ENCODE results near the gene ZNF783. TPM values are rescaled to one million over a fixed set of nuclear protein-coding genes. Genes with fewer than 3 reads are reported as not detected.
A peak's percentile ranks its signal among the peaks of the same experiment; 100 is the strongest.
"Not testable (repeated sequence)": the region's sequence is repeated elsewhere in the genome, so short reads cannot be mapped to it uniquely, and the experiment has no call there.

Gene ZNF783
- total and polyA plus RNA-seq, 5 donors, result 3.5 to 7.4 (median 6.8) TPM

- Histone ChIP-seq H3K27me3 (ENCODE audit: control insufficient read depth, insufficient read depth) (no peaks in the 10 kb centered on the region), H3K27ac (ENCODE audit: low read length) (no peak overlapping the region), H3K9me3 (ENCODE audit: control insufficient read depth, low read length) (no peaks in the 10 kb centered on the region), H3K4me1 (ENCODE audit: control insufficient read depth, insufficient read depth, low read length) (no peaks in the 10 kb centered on the region), H3K4me3 (ENCODE audit: low read length) (no peak overlapping the region)
- intact Hi-C loops (cut with DNase I), result no loop called here
- DNase-seq (no peak), ATAC-seq (no peak)
- 86% methylated on average over 16 of the region's 16 CpGs for WGBS
Observed at GRCh38 chr7:149307775-149308501, 45.9 kb downstream of the ZNF783 start.

DNA sequence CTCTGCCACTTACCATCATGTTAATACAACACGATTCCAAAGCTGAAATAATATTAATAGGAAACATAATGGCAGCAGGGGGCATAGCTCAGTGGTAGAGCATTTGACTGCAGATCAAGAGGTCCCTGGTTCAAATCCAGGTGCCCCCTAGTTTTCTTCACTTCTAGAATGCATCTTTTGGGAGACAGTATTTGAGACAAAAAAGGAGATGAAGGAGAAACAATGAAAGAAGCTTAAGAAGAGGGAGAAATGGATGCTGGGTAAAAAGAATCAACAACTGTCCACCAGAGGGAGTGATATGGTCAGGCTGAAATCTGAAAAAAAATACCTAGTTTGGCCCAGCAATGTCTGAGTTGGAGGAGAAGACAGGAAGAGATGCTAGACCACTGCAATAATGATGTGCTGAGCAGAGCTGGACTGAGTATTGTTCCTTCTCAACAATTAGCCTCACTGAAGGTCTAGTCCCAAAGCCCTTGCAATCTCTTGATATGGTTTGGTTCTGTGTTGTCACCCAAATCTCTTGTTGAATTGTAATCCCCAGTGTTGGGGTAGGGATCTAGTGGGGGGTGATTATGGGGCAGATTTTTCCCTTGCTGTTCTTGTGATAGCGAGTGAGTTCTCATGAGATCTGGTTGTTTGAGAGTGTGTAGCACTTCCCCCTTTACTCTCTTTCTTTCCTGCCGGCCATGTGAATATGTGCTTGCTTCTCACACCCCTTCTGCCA, 48.3 kb downstream of the ZNF783 start:
- peak in 1 of 2 donors; percentile 49 for ATAC-seq
- intact Hi-C loops (cut with DNase I), result no loop called here
- no peaks in the 10 kb centered on the region for H3K9me3 ChIP-seq (ENCODE audit: control insufficient read depth, low read length)
- H3K27ac ChIP-seq (ENCODE audit: low read length), result no peak overlapping the region
- no peaks in the 10 kb centered on the region for H3K4me1 ChIP-seq (ENCODE audit: control insufficient read depth, insufficient read depth, low read length)
- DNase-seq, result no peak
- H3K27me3 ChIP-seq (ENCODE audit: control insufficient read depth, insufficient read depth), result no peaks in the 10 kb centered on the region
- H3K4me3 ChIP-seq (ENCODE audit: low read length), result no peak overlapping the region
- 86% methylated on average over 3 of the region's 3 CpGs for WGBS

DNA sequence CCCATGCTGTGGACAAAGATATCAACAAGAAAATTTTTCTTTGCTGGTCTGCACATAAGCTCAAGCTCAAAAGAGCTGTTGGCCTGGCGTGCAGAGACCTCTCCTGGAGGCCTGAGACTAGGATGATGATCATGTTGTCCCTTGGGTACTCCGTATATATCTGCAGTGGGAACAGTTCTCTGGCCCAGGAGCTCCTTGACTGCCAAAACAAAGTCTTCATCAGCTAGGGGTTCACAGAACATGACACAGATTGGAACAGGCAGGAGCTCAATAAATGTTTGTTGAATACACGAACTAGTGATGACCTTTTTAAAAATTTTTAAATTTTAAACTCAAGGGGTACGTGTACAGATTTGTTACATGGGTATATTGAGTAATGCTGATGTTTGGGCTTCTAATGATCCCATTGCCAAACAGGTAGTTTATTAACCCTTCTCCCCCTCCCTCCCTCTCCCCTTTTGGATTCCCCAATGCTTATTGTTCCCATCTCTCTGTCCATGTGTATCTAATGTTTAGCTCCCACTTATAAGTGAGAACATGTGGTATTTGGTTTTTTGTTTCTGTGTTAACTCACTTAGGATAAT, 49.1 kb downstream of the ZNF783 start:
- 72% methylated on average over 4 of the region's 4 CpGs for WGBS
- Histone ChIP-seq H3K4me1 (ENCODE audit: control insufficient read depth, insufficient read depth, low read length) (no peaks in the 10 kb centered on the region), H3K4me3 (ENCODE audit: low read length) (no peak overlapping the region), H3K9me3 (ENCODE audit: control insufficient read depth, low read length) (no peaks in the 10 kb centered on the region), H3K27me3 (ENCODE audit: control insufficient read depth, insufficient read depth) (no peaks in the 10 kb centered on the region), H3K27ac (ENCODE audit: low read length) (no peak overlapping the region)
- ATAC-seq, result no peak
- no peak for DNase-seq
- intact Hi-C loops (cut with DNase I), result no loop called here

DNA sequence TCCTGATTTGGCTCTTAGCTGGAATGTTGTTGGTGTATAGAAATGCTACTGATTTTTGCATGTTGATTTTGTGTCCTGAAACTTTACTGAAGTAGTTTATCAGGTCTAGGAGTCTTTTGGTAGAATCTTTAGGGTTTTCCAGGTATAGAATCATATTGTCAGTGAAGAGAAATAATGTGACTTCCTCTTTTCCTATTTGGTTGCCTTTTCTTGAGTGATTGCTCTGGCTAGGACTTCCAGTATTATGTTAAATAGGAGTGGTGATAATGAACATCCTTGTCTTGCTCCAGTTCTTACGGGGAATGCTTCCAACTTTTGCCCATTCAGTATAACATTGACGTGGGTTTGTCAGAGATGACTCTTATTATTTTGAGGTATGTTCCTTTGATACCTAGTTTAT, 52.0 kb downstream of the ZNF783 start:
- DNase-seq (no peak), ATAC-seq (no peak)
- no peaks in the 10 kb centered on the region for H3K9me3 ChIP-seq (ENCODE audit: control insufficient read depth, low read length)
- intact Hi-C loops (cut with DNase I), result no loop called here
- H3K4me1 ChIP-seq (ENCODE audit: control insufficient read depth, insufficient read depth, low read length), result no peaks in the 10 kb centered on the region
- WGBS, result 73% methylated on average over 2 of the region's 2 CpGs
- H3K4me3 ChIP-seq (ENCODE audit: low read length), result no peak overlapping the region
- no peaks in the 10 kb centered on the region for H3K27me3 ChIP-seq (ENCODE audit: control insufficient read depth, insufficient read depth)
- no peak overlapping the region for H3K27ac ChIP-seq (ENCODE audit: low read length)

- H3K4me1 ChIP-seq (ENCODE audit: control insufficient read depth, insufficient read depth, low read length), result no peaks in the 10 kb centered on the region
- H3K27ac ChIP-seq (ENCODE audit: low read length), result no peak overlapping the region
- DNase-seq, result no peak
- H3K9me3 ChIP-seq (ENCODE audit: control insufficient read depth, low read length), result no peaks in the 10 kb centered on the region
- H3K4me3 ChIP-seq (ENCODE audit: low read length), result no peak overlapping the region
- intact Hi-C loops (cut with DNase I), result no loop called here
- no peak for ATAC-seq
- H3K27me3 ChIP-seq (ENCODE audit: control insufficient read depth, insufficient read depth), result no peaks in the 10 kb centered on the region
Observed at GRCh38 chr7:149316606-149317005, 54.6 kb downstream of the ZNF783 start.

- H3K27me3 ChIP-seq (ENCODE audit: control insufficient read depth, insufficient read depth), result no peaks in the 10 kb centered on the region
- H3K27ac ChIP-seq (ENCODE audit: low read length), result no peak overlapping the region
- no peak for DNase-seq
- ATAC-seq, result no peak
- H3K9me3 ChIP-seq (ENCODE audit: control insufficient read depth, low read length), result no peaks in the 10 kb centered on the region
- no peaks in the 10 kb centered on the region for H3K4me1 ChIP-seq (ENCODE audit: control insufficient read depth, insufficient read depth, low read length)
- intact Hi-C loops (cut with DNase I), result no loop called here
- no peak overlapping the region for H3K4me3 ChIP-seq (ENCODE audit: low read length)
- 89% methylated on average over 1 of the region's 1 CpG for WGBS
Observed at GRCh38 chr7:149317496-149317895, 55.5 kb downstream of the ZNF783 start.

DNA sequence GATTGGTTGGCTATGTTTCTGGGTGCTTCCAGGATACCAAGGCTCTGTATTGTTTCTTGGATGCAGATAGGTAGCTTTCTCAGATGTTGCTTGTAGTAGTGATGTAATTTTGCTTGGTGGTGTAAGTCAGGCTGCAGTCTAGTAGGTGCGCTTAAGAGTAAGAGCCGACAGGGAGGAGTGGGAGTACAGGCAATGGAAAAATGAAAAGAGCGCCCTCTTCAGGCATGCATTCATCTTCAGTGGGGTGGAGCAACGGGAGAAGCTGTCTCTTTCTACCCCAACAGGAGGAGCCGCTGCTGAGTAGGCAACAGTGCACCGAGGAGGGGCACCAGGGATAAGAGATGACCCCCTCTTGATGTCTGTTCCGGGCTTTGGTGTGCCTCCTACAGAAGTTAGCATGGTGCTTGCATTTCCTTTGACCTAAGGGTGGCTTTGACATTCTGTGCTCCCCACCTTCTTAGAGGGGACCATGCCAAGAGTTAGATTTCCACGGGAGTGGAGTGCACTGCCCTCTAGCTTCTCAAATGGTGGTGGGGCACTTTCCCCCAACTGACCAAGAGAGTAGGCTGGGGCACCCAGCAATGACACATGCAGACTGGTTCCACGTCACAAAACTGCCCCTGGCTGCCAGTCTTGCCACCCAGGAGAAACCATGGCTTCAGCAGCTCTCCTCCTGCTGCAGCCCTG, 56.1 kb downstream of the ZNF783 start:
- DNase-seq (no peak), ATAC-seq (no peak)
- WGBS, result 60% methylated on average over 9 of the region's 9 CpGs
- intact Hi-C loops (cut with DNase I), result no loop called here
- no peaks in the 10 kb centered on the region for H3K9me3 ChIP-seq (ENCODE audit: control insufficient read depth, low read length)
- no peak overlapping the region for H3K4me3 ChIP-seq (ENCODE audit: low read length)
- H3K27me3 ChIP-seq (ENCODE audit: control insufficient read depth, insufficient read depth), result no peaks in the 10 kb centered on the region
- H3K27ac ChIP-seq (ENCODE audit: low read length), result no peak overlapping the region
- no peaks in the 10 kb centered on the region for H3K4me1 ChIP-seq (ENCODE audit: control insufficient read depth, insufficient read depth, low read length)

DNA sequence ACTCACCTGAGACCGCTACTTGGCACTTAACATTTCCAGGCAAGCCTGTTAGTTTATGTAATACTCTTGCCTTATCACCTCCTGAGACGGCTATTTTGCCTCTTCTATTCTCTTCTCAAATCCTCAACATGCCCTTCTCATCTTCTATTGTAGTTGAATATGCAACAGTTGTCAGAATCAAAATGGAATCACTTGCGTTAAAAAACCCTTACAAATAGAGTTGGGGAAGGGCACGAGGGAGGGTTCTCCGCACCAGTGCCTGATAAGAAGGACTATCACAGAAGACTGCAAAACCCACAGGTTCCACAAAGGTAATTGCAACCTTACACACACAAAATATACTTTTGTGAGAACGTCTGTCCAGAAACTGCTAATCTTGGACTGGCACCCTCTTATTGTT, 57.4 kb downstream of the ZNF783 start:
- intact Hi-C loops (cut with DNase I), result no loop called here
- no peaks in the 10 kb centered on the region for H3K4me1 ChIP-seq (ENCODE audit: control insufficient read depth, insufficient read depth, low read length)
- no peak for ATAC-seq
- no peak overlapping the region for H3K27ac ChIP-seq (ENCODE audit: low read length)
- no peaks in the 10 kb centered on the region for H3K9me3 ChIP-seq (ENCODE audit: control insufficient read depth, low read length)
- no peak for DNase-seq
- WGBS, result 84% methylated on average over 6 of the region's 6 CpGs
- no peak overlapping the region for H3K4me3 ChIP-seq (ENCODE audit: low read length)
- H3K27me3 ChIP-seq (ENCODE audit: control insufficient read depth, insufficient read depth), result no peaks in the 10 kb centered on the region

- Histone ChIP-seq H3K9me3 (ENCODE audit: control insufficient read depth, low read length) (no peaks in the 10 kb centered on the region), H3K27me3 (ENCODE audit: control insufficient read depth, insufficient read depth) (no peaks in the 10 kb centered on the region), H3K27ac (ENCODE audit: low read length) (no peak overlapping the region), H3K4me3 (ENCODE audit: low read length) (no peak overlapping the region), H3K4me1 (ENCODE audit: control insufficient read depth, insufficient read depth, low read length) (no peaks in the 10 kb centered on the region)
- no peak for ATAC-seq
- no peak for DNase-seq
- intact Hi-C loops (cut with DNase I), result no loop called here
- 73% methylated on average over 13 of the region's 13 CpGs for WGBS
Observed at GRCh38 chr7:149320313-149321124, 58.5 kb downstream of the ZNF783 start.

DNA sequence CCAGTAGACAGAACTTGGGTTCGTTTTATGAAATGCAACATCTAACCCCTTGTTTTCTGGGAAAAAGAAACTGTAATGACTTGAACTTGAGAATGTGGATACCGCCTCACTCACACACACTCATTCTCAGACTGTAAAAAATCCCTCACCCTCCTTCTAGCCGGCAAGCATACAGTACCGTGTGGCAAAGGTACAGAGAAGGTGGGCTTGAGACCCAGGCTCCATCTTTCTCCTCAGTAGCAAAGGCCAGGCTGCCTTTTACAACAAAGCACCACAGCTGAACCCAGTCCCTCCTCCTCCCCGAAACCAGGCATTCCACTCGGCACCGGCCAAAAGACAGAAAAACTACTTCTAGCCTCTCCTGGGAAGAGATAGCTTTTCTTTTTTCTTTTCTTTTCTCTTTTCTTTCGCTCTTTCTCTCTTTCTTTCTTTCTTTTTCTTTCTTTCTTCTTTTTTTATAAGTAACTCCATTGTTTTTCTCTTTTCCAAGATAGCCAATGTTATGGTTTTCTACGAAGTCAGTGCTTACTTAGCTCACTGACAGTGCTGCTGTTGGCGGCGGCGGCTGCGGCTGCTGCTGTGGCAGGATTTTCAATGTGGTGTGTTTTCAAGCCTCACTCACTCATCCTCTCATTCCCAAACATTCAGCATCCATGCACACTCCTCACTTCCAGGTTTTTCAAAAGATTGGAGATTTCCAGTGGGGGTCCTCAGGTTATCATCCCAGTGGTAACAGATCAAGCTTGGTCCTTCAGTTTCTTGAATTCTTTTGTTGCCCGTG, 59.3 kb downstream of the ZNF783 start:
- H3K9me3 ChIP-seq (ENCODE audit: control insufficient read depth, low read length); intact Hi-C loops (cut with DNase I); ATAC-seq; H3K27me3 ChIP-seq (ENCODE audit: control insufficient read depth, insufficient read depth); H3K4me1 ChIP-seq (ENCODE audit: control insufficient read depth, insufficient read depth, low read length); H3K27ac ChIP-seq (ENCODE audit: low read length): not testable (repeated sequence)
- DNase-seq, result peak in 1 of 3 donors; percentile 48
- peak overlapping the region; percentile 50 for H3K4me3 ChIP-seq (ENCODE audit: low read length)
- WGBS, result 63% methylated on average over 14 of the region's 14 CpGs

All from right cardiac atrium (tissue), 5 donors.